ENCODE data around the gene SH3BP1.

Gene SH3BP1

GRCh38 chr22:37616201-37617083 is 23.0 kb upstream of the SH3BP1 start:
- DNase-seq (ENCODE audit: low read depth, low spot score): no peak

- DNase-seq (ENCODE audit: low read depth, low spot score): no peak
Observed at GRCh38 chr22:37617431-37617830, 22.0 kb upstream of the SH3BP1 start.

DNA sequence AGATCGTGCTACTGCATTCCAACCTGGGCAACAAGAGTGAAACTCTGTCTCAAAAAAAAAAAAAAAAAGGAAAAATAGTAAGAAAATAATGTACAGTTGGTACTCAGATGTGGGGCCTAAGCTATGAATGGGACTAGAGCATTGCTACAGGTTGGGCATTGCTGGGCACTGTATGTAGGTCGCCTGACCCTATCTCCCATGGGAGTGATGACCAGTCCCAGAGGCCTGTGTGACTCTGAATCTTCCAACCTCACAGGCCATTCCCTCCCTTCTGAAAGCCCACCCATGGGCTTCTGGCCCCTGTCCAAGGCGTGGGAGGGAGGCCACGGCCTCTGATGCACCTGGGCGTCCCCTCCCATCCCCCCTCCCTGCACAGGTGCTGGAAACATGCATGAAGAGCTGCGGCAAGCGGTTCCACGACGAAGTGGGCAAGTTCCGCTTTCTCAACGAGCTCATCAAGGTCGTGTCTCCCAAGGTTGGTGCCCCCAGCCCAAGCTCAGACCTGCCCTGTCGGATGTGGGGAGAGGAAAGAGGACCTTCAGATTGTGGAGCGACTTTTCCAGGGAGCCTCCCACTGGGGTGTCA is 21.3 kb upstream of the SH3BP1 start:
- DNase-seq (ENCODE audit: low read depth, low spot score): no peak

DNA sequence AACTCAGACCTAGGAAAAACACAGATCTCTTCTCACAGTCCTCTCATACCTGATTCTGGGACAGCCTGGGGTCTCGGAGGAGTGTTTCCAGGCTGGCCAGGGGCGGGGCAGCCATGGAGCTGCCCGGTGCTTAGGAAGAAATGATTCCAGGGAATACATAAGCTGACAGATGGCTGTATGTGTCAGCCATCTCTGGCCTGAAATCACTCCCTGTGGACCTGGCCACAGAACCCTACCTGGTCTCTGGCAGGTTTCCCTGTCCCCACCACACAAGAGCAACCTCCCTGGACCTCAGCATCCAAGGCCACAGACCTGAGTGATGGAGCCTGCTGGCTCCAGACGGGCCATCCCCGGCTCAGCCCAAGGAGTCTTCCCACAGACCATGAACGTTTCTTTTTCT is 20.8 kb upstream of the SH3BP1 start:
- no peak for DNase-seq (ENCODE audit: low read depth, low spot score)

- DNase-seq (ENCODE audit: low read depth, low spot score): no peak
Observed at GRCh38 chr22:37619991-37620390, 19.5 kb upstream of the SH3BP1 start.

DNA sequence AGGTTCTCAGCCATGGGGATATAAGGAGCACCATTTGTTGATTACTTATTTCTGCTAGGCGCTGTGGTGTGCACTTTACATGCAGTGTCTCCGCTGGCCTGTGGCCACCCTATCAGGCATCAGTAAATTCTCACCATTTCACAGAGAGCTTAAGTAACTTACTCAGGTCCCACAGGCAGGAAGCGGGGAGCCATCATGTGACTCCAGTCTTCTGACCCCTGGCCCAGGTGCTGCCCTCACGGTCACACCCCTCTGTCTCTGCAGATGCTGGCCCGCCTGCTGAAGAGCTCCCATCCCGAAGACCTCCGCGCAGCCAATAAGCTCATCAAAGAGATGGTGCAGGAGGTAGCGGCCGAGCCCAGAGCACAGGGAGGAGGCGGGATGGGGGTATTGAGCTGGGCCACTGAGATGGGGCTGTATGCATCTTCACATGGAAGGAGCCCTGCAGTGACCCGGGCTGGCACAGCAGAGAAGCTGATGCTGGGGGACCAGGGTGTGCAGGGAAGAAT is 18.1 kb upstream of the SH3BP1 start:
- DNase-seq (ENCODE audit: low read depth, low spot score): no peak

DNA sequence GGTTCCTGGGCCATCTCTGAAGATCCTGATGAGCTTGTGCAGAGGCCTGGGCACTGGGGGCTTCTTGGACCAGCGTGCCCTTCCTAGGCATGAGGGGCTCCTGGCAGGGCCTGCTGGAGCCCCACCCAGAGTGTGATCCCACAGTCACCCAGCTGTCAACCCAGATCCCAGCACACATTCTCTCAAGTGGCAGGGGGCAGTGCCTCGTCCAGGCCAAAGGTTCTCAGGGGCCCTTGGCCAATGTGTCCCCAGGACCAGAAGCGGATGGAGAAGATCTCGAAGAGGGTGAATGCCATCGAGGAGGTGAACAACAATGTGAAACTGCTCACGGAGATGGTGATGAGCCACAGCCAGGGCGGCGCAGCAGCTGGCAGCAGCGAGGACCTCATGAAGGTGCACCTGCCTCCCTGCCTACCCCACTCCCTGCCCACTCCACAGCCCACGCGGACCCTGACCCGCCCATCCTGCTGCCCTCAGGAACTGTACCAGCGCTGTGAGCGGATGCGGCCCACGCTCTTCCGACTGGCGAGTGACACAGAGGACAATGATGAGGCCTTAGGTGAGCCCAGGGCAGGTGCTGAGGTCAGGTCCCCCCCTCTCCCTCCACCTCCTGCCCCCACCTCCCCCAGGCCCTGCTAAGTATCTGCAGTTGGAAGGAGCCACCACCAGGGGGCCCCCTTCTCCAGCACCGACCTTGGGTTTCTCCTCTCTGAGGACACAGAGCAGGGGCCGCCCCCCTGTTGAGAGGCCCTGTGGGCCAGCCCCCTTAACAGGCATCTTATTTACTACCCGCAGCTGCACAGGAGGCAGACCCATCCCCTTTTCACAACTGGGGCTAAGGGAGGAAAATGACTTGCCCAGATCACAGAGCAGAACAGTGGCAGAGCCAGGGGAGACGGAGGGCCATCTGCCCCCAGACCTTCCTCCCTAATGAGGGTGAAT is 16.1 kb upstream of the SH3BP1 start:
- no peak for DNase-seq (ENCODE audit: low read depth, low spot score)

- DNase-seq (ENCODE audit: low read depth, low spot score): no peak
Observed at GRCh38 chr22:37624017-37624365, 15.5 kb upstream of the SH3BP1 start.

DNA sequence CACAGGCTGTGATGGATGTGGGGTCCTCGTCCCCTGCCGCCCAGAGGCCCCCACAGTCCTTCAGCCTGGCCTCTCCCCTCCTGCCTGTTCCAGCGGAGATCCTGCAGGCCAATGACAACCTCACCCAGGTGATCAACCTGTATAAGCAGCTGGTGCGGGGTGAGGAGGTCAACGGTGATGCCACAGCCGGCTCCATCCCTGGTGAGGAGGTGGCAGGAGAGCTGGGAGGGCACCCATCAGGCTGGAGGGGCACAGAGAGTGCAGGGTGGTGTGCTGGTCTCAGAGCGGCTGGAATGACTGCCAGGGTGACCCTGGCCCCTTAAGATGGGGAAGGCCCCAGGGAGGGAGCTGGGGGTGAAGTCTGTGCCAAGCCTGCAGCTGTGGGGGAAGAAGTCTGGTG is 14.6 kb upstream of the SH3BP1 start:
- no peak for DNase-seq (ENCODE audit: low read depth, low spot score)

DNA sequence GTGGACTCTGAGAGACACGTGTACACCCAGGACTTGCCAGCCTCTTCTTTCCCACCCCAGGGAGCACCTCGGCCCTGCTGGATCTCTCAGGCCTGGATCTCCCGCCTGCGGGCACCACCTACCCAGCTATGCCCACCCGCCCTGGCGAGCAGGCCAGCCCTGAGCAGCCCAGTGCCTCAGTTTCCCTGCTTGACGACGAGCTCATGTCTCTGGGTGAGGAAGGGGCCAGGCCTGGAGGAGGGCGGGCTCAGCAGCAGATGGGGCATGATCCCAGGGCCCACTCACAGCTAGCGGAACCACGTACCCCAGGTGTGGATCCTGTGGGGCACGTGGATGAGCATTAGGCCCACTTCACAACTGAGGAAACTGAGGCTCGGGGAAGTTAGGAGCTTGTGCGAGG is 13.7 kb upstream of the SH3BP1 start:
- DNase-seq (ENCODE audit: low read depth, low spot score): no peak

- DNase-seq (ENCODE audit: low read depth, low spot score): no peak
Observed at GRCh38 chr22:37626144-37626543, 13.3 kb upstream of the SH3BP1 start.

DNA sequence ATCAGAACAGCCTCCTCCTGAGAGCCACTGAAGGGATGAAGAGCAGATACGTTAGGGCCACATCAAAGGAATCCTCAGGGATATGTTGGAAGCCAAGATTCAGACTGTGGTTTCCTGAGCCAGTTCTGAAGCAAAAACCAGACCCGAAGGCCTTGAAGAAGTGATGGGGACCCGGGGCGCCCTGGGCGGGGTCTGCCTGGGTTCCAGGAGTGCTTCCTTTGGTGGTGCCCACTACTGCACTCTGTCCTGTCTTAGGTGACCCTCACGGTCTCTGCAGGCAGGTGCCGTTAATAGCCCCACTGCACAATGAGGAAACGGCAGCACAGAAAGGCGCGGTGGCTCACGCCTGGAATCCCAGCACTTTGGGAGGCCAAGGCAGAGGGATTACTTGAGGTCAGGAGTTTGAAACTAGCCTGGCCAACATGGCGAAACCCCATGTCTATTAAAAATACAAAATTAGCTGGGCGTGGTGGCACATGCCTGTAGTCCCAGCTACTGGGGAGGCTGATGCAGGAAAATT is 12.9 kb upstream of the SH3BP1 start:
- no peak for DNase-seq (ENCODE audit: low read depth, low spot score)

DNA sequence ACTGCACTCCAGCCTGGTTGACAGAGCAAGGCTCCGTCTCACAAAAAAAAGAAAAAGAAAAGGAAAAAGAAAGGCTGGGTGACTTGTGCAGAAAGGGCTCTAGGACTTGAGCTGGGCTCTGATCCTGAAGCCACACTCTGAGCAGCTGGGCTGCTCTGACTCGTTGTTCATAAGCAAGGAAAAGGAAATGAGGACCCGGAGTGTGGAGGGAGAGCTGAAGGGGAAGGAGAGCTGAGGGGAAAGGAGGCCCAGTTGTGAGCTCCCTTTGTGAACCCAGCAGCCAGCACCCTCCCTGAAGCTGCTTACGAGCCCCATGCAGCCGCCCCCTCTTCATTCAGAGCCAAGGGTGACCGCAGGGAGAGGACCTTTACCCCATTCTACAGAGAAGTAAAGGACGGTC is 12.3 kb upstream of the SH3BP1 start:
- DNase-seq (ENCODE audit: low read depth, low spot score): no peak

GRCh38 chr22:37627545-37627944 is 11.9 kb upstream of the SH3BP1 start:
- no peak for DNase-seq (ENCODE audit: low read depth, low spot score)

DNA sequence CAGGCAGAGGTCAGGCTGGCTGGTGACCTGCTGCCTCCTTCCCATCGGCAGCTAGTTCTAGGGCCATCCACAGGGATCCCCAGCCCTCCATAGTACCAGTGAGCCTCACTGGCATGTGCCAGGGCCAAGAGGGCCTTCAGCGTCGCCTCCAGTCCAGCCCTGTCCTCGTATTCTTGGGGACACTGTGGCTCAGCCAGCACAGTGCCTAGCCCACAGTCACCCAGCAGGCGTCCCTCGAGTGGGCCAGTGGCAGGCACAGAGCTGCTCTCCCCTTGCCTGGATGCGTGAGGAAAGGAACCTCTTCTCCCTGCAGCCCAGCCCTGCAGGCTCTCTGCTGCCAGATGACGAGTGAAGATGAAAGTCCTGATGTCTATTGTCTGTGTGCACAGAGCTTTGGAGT is 10.6 kb upstream of the SH3BP1 start:
- DNase-seq (ENCODE audit: low read depth, low spot score): no peak

DNA sequence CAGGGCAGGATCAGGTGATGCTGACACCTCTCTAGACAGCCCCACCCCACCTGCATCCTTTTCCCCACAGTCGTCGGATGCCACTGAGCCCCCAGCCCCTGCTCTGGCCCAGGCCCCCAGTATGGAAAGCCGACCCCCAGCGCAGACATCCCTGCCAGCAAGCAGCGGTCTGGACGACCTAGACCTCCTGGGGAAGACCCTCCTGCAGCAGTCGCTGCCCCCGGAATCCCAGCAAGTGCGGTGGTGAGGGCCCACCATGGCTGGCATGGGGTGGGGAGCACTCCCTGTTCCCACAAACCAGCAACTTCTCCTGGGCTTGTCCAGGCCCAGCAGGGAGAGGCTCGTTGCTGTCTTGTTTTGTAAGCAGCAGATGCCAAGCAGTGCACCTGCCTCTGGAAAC is 9.5 kb upstream of the SH3BP1 start:
- no peak for DNase-seq (ENCODE audit: low read depth, low spot score)

DNA sequence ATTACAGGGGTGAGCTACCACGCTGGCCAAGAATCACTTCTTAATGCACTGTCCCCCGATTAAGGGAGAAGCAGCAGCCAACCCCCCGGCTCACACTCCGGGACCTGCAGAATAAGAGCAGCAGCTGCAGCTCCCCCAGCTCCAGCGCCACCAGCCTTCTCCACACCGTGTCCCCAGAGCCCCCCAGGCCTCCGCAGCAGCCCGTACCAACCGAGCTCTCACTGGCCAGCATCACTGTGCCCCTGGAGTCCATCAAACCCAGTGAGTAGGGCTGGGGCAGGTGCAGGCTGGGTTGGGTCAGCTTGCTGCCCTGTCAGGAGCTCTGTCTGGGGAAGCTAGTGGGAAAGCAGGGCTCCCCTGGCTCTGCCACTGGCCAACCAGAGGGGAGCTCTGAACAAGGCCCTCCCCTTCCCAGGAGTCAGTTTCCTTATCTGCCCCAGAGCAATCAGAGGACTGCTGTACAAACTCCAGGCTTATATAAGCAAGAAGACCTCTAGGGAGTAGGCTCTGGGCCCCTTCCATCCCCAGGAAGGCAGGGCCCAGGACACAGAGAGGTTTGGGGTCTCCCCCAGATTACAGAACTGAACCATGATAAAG is 8.5 kb upstream of the SH3BP1 start:
- no peak for DNase-seq (ENCODE audit: low read depth, low spot score)

GRCh38 chr22:37631448-37632173 is 7.9 kb upstream of the SH3BP1 start:
- no peak for DNase-seq (ENCODE audit: low read depth, low spot score)

GRCh38 chr22:37632174-37633088 is 7.0 kb upstream of the SH3BP1 start:
- DNase-seq (ENCODE audit: low read depth, low spot score): no peak
